GM13976 (cell line): ENCODE data around the gene PTPRCAP.

Source experiments
- DNase-seq: peaks from one replicate; pipeline ENCODE4 v3.0.0; 2012; ENCODE audit warnings: low spot score
- CTCF ChIP-seq: IDR thresholded peaks from 2 replicates; pipeline ENCODE4 v1.5.1; 2012; ENCODE audit warnings: borderline replicate concordance, mild to moderate bottlenecking; ENCODE audit not compliant: insufficient read depth; ENCODE audit errors: extremely low read depth, missing control alignments, control extremely low read depth
- in situ Hi-C: fragments of 300-500 bp; cut with MboI; formaldehyde crosslinking; loops from one replicate; pipeline ENCODE4 v1.12.0; 2022; ENCODE audit warnings: low sequenced_read_pairs, mixed read lengths, inconsistent platforms; ENCODE audit not compliant: unreplicated experiment

PTPRCAP gene

GRCh38 chr11:67397536-67397935 is 39.9 kb downstream of the PTPRCAP start:
- TF ChIP-seq CTCF, result no peak
- in situ Hi-C loops, result no loop called here
- DNase-seq, result no peak

GRCh38 chr11:67396587-67397389 is 40.7 kb downstream of the PTPRCAP start:
- DNase-seq, result no peak
- no peak for TF ChIP-seq CTCF
- in situ Hi-C loops, result no loop called here

- in situ Hi-C loops, result no loop called here
- no peak for TF ChIP-seq CTCF
Measured at GRCh38 chr11:67396259-67396581, 41.3 kb downstream of the PTPRCAP start.

GRCh38 chr11:67395555-67396258 is 41.8 kb downstream of the PTPRCAP start:
- no peak for TF ChIP-seq CTCF
- in situ Hi-C loops, result no loop called here
- DNase-seq, result no peak

More at GRCh38 chr11:67396259-67396581, 41.3 kb downstream of the PTPRCAP start:
- no peak for DNase-seq

- in situ Hi-C loops, result no loop called here
- no peak for TF ChIP-seq CTCF
- DNase-seq, result no peak
Measured at GRCh38 chr11:67393990-67394389, 43.5 kb downstream of the PTPRCAP start.

- in situ Hi-C loops, result no loop called here
- DNase-seq, result no peak
- no peak for TF ChIP-seq CTCF
Measured at GRCh38 chr11:67393437-67393836, 44.0 kb downstream of the PTPRCAP start.
